GM12878 (cell line): ENCODE results near the gene TOM1L2. TPM values are rescaled to one million over a fixed set of nuclear protein-coding genes. Genes with fewer than 3 reads are reported as not detected.

Experiments used
- ATAC-seq: fragments of 200-7000 bp; cut with Tn5 transposase; 3 replicates; pipeline ENCODE4 v1.9.1; 2020; ENCODE audit warnings: mild to moderate bottlenecking, moderate library complexity
- BruUV-seq: library from RNA; stranded (reverse); fragments of 400-500 nt; replicated peaks from 2 replicates; lab custom pipeline; 2021; lab: Mats Ljungman, UMichigan
- CTCF ChIA-PET: fragments of 300-600 bp; sonication (Branson Sonifier 250); formaldehyde crosslinking; extraction: SDS; loops from one replicate; lab custom pipeline; 2021; ENCODE audit warnings: inconsistent platforms; lab: Yijun Ruan, JAX
- POLR2A ChIA-PET: fragments of 350-600 bp; formaldehyde crosslinking; extraction: SDS; loops from one replicate; lab custom pipeline; 2021; ENCODE audit warnings: inconsistent platforms; lab: Charles Lee
- RAD21 ChIA-PET: fragments of 300-600 bp; sonication (Branson Sonifier 250); formaldehyde crosslinking; loops from one replicate; lab custom pipeline; 2023; ENCODE audit warnings: antibody characterized with exemption; ENCODE audit not compliant: unreplicated experiment; lab: Charles Lee
- SMC1A ChIA-PET: fragments of 300-600 bp; sonication (Branson Sonifier 250); formaldehyde crosslinking; loops from one replicate; lab custom pipeline; 2023; ENCODE audit not compliant: unreplicated experiment, uncharacterized antibody; lab: Charles Lee
- DNase-seq: peaks from one replicate; pipeline ENCODE4 v3.0.0-alpha.2; 2011; ENCODE audit warnings: low read depth, low spot score
- FAIRE-seq: peaks from 3 replicates; lab custom pipeline; 2011; peaks lifted over from hg19 to GRCh38; lab: Jason Lieb, UNC
- H2AFZ ChIP-seq: 2 replicates; pipeline ENCODE4 v1.6.0; 2011; ENCODE audit warnings: low read depth, low read length, control low read depth; ENCODE audit not compliant: control insufficient read depth
- H3K27ac ChIP-seq: 2 replicates; pipeline ENCODE4 v1.5.1; 2011; ENCODE audit warnings: control low read depth; ENCODE audit not compliant: control insufficient read depth, insufficient read depth
- H3K27me3 ChIP-seq, 2 experiments: replicated peaks in 1 of 2; 2 replicates each; pipeline versions ENCODE4 v1.6.0 to v1.6.1; 2011; ENCODE audit warnings: low read length in 1 of 2; ENCODE audit not compliant: control insufficient read depth in 2 of 2, insufficient read depth in 2 of 2
- H3K36me3 ChIP-seq, 2 experiments: 2 replicates each; pipeline ENCODE4 v1.5.1; 2011; ENCODE audit warnings: low read length in 1 of 2; ENCODE audit not compliant: control insufficient read depth in 2 of 2, insufficient read depth in 2 of 2
- H3K4me1 ChIP-seq: 2 replicates; pipeline ENCODE4 v1.6.1; 2011; ENCODE audit warnings: mild to moderate bottlenecking, low read length, moderate library complexity, mixed read lengths; ENCODE audit not compliant: control insufficient read depth, insufficient read depth
- H3K4me2 ChIP-seq: 2 replicates; pipeline ENCODE4 v1.6.0; 2011; ENCODE audit warnings: control low read depth; ENCODE audit not compliant: control insufficient read depth, insufficient read depth
- H3K4me3 ChIP-seq: fragments of 200-600 bp; sonication (generic); 2 replicates; pipeline ENCODE4 v1.5.1; 2016
- H3K79me2 ChIP-seq: 2 replicates; pipeline ENCODE4 v1.6.0; 2011; ENCODE audit warnings: low read length; ENCODE audit not compliant: control insufficient read depth, insufficient read depth
- H3K9ac ChIP-seq: 2 replicates; pipeline ENCODE4 v1.8.0; 2011; ENCODE audit warnings: low read length, control low read depth, mixed read lengths; ENCODE audit not compliant: control insufficient read depth, insufficient read depth
- H3K9me3 ChIP-seq: replicated peaks from 3 replicates; pipeline ENCODE4 v1.5.1; 2011; ENCODE audit warnings: mild to moderate bottlenecking, low read length; ENCODE audit not compliant: control insufficient read depth, insufficient read depth
- H4K20me1 ChIP-seq: 2 replicates; pipeline ENCODE4 v1.6.0; 2011; ENCODE audit not compliant: control insufficient read depth, insufficient read depth
- CREB1 ChIP-seq: IDR thresholded peaks from 2 replicates; pipeline ENCODE4 v1.6.1; 2012; ENCODE audit warnings: low read depth, mild to moderate bottlenecking, inconsistent platforms
- EED ChIP-seq: sonication (generic); IDR thresholded peaks from 2 replicates; pipeline ENCODE4 v1.6.1; 2016; ENCODE audit warnings: antibody characterized with exemption, low read depth
- IKZF1 ChIP-seq: fragments of 450-650 bp; conservative IDR thresholded peaks from 2 replicates; pipeline ENCODE4 v1.6.1; 2017; ENCODE audit warnings: antibody characterized with exemption, mild to moderate bottlenecking
- PRDM15 ChIP-seq: fragments of 450-650 bp; formaldehyde crosslinking; IDR thresholded peaks from 2 replicates; pipeline ENCODE4 v1.4.0; 2020; ENCODE audit warnings: mild to moderate bottlenecking, moderate library complexity
- USF2 ChIP-seq: IDR thresholded peaks from 2 replicates; pipeline ENCODE4 v1.6.1; 2011; ENCODE audit warnings: low read depth, low read length, improper control_type of control experiment, borderline replicate concordance
- ZBTB40 ChIP-seq: fragments of 450-650 bp; IDR thresholded peaks from 2 replicates; pipeline ENCODE4 v1.6.1; 2016; ENCODE audit warnings: mild to moderate bottlenecking, moderate library complexity, borderline replicate concordance
- WGBS: methylation state at CpG from one replicate; pipeline ENCODE4 v1.1.6; 2016; ENCODE audit warnings: low lambda C conversion rate; ENCODE audit not compliant: insufficient replicate concordance, insufficient coverage; ENCODE audit errors: missing lambda C conversion rate; 5-methylcytosine and 5-hydroxymethylcytosine counted together
- in situ Hi-C: fragments of 300-500 bp; cut with MboI; formaldehyde crosslinking; loops from 9 replicates; pipeline ENCODE4 v1.14.3; 2018; ENCODE audit warnings: mixed read lengths
- intact Hi-C: fragments of 100-400 bp; cut with micrococcal nuclease; formaldehyde crosslinking; loops from one replicate; pipeline ENCODE4 v1.14.2; 2022; ENCODE audit not compliant: unreplicated experiment
- polyA plus RNA-seq, 11 experiments: library from polyadenylated mRNA; depleted of rRNA in 4 of 11; unstranded in 6 of 11; stranded (reverse) in 5 of 11; fragments of >200 nt; fragmentation: Nextera tagmentation in 4 of 11; fragmentation: Illumina TruSeq in 1 of 11; extraction: Ambion mirVana in 4 of 11; extraction: Trizol in 1 of 11; gene quantifications; 1 replicate in 1 of 11; 2 replicates in 10 of 11; pipeline versions ENCODE4 v1.2.1 to v1.2.3, GENCODE V29; 2011 to 2016; ENCODE audit warnings: inconsistent platforms in 2 of 11, missing spikeins in 2 of 11, low read depth in 1 of 11
- total RNA-seq, 4 experiments: library from RNA; depleted of rRNA in 3 of 4; stranded (reverse); fragments of >200 nt in 3 of 4; fragmentation: Illumina TruSeq in 1 of 4; extraction: Trizol in 1 of 4; gene quantifications; 2 replicates each; pipeline versions ENCODE4 v1.2.1 to v1.2.3, GENCODE V29; 2013 to 2021

Gene TOM1L2
- total and polyA plus RNA-seq, 10 of the 15 experiments (the other 5 are each of a cell fraction or from before 2014, with no cell fraction given) = 0.19 to 19.2 (median 8.1) TPM

- no peak for TF ChIP-seq ZBTB40
These were observed 26.1 kb downstream of the TOM1L2 start (continued) for GRCh38 chr17:17946093-17946492.

GRCh38 chr17:17944743-17945142 is 27.5 kb downstream of the TOM1L2 start:
- Histone ChIP-seq H3K4me1 (no peaks in the 10 kb centered on the region), H3K36me3 (no peaks in the 10 kb centered on the region), H3K4me2 (no peak overlapping the region), H3K27me3 (no peaks in the 10 kb centered on the region), H3K27ac (no peak overlapping the region), H3K4me3 (no peak overlapping the region), H4K20me1 (no peaks in the 10 kb centered on the region), H3K79me2 (no peaks in the 10 kb centered on the region), H3K9me3 (no peaks in the 10 kb centered on the region), H2AFZ (no peak overlapping the region), H3K9ac (no peak overlapping the region)
- POLR2A ChIA-PET = interaction anchor here (0.9 to 1.6 kb wide), 4 partner anchors 10 to 15 kb away, joined by 3 to 6 read pairs (median 3); no protein-coding TSS in a partner anchor
- ATAC-seq = no peak
- in situ Hi-C loops (no loop called here), intact Hi-C loops (no loop called here)
- no peak for FAIRE-seq
- SMC1A ChIA-PET = interaction anchor here (1.1 to 4.8 kb wide), 7 partner anchors 12 to 272 kb away, joined by 3 to 26 read pairs (median 5); no protein-coding TSS in a partner anchor
- TF ChIP-seq CREB1 (no peak), IKZF1 (no peak), EED (no peak), USF2 (no peak), PRDM15 (CRISPR knock-in tag) (no peak)
- RAD21 ChIA-PET = interaction anchor here (0.9 to 2.0 kb wide), 4 partner anchors 13 to 25 kb away, joined by 3 to 7 read pairs (median 5); no protein-coding TSS in a partner anchor
- CTCF ChIA-PET = interaction anchor here (0.8 to 3.7 kb wide), 5 partner anchors 10 to 30 kb away, joined by 3 to 13 read pairs (median 3); no protein-coding TSS in a partner anchor
- WGBS = 96% methylated on average over 11 of the region's 11 CpGs
- DNase-seq = no peak
- BruUV-seq = no TSS peak
